Muscle of leg (tissue), 11 donors: ENCODE data around the gene ULBP3. TPM values are rescaled to one million over a fixed set of nuclear protein-coding genes. Genes with fewer than 3 reads are reported as not detected.
"Not testable (repeated sequence)": the region's sequence is repeated elsewhere in the genome, so short reads cannot be mapped to it uniquely, and the experiment has no call there.

ENCODE experiments used
- DNase-seq: peaks from one replicate; pipeline ENCODE4 v3.0.0; 2013
- H3K27ac ChIP-seq: one replicate; pipeline ENCODE4 v1.5.1; 2013; ENCODE audit warnings: mild to moderate bottlenecking, low read length, control low read depth
- H3K27me3 ChIP-seq: one replicate; pipeline ENCODE4 v1.6.1; 2013; ENCODE audit warnings: low read length; ENCODE audit not compliant: control insufficient read depth, insufficient read depth
- H3K36me3 ChIP-seq: one replicate; pipeline ENCODE4 v1.6.1; 2013; ENCODE audit warnings: low read length; ENCODE audit not compliant: control insufficient read depth, insufficient read depth
- H3K4me1 ChIP-seq: one replicate; pipeline ENCODE4 v1.6.1; 2013; ENCODE audit warnings: low read length; ENCODE audit not compliant: control insufficient read depth, insufficient read depth
- H3K4me3 ChIP-seq: one replicate; pipeline ENCODE4 v1.5.1; 2013; ENCODE audit warnings: low read length, control low read depth
- H3K9me3 ChIP-seq: replicated peaks from 2 replicates; pipeline ENCODE4 v1.6.1; 2013; ENCODE audit warnings: low read depth, low read length; ENCODE audit not compliant: control insufficient read depth
- WGBS: methylation state at CpG from one replicate; pipeline ENCODE4 v1.1.5; 2013; ENCODE audit warnings: missing lambda C conversion rate; ENCODE audit not compliant: insufficient coverage; 5-methylcytosine and 5-hydroxymethylcytosine counted together
- polyA plus RNA-seq, 8 donors: library from polyadenylated mRNA; unstranded; fragments of 120-200 nt; gene quantifications; one replicate each; pipeline versions ENCODE4 v1.2.1 to v1.2.3, GENCODE V29; 2013; ENCODE audit warnings: inconsistent platforms in 1 of 8, low replicate concordance in 1 of 8; ENCODE audit not compliant: insufficient read length in 8 of 8, insufficient read depth in 1 of 8
- total RNA-seq: library from RNA; stranded (reverse); fragments of 120-200 nt; gene quantifications from one replicate; pipeline ENCODE4 v1.2.4, GENCODE V29; 2013

ULBP3 gene
- total and polyA plus RNA-seq, 9 donors: 1.5 to 3.9 (median 2.6) TPM

GRCh38 chr6:150030611-150031010, 38.3 kb downstream of the ULBP3 start:
- no peak overlapping the region for H3K27ac ChIP-seq
- H3K4me1 ChIP-seq: peaks cover 4% of the 10 kb centered on the region
- no peak for DNase-seq
- 71% methylated on average over 3 of the region's 3 CpGs for WGBS
- no peaks in the 10 kb centered on the region for H3K9me3 ChIP-seq
- no peak overlapping the region for H3K4me3 ChIP-seq
- no peaks in the 10 kb centered on the region for H3K36me3 ChIP-seq
- H3K27me3 ChIP-seq: peaks cover 59% of the 10 kb centered on the region

GRCh38 chr6:150029749-150030148, 39.2 kb downstream of the ULBP3 start:
- Histone ChIP-seq H3K36me3 (no peaks in the 10 kb centered on the region), H3K4me1 (peaks cover 12% of the 10 kb centered on the region), H3K27ac (no peak overlapping the region), H3K4me3 (no peak overlapping the region), H3K9me3 (no peaks in the 10 kb centered on the region), H3K27me3 (peaks cover 59% of the 10 kb centered on the region)
- WGBS: no CpG with 5 or more reads among the region's 4 CpGs
- DNase-seq: no peak

GRCh38 chr6:150029276-150029675, 39.6 kb downstream of the ULBP3 start:
- Histone ChIP-seq H3K9me3 (no peaks in the 10 kb centered on the region), H3K36me3 (no peaks in the 10 kb centered on the region), H3K27me3 (peaks cover 62% of the 10 kb centered on the region), H3K27ac (no peak overlapping the region), H3K4me3 (no peak overlapping the region), H3K4me1 (peaks cover 12% of the 10 kb centered on the region)
- no peak for DNase-seq
- WGBS: 17% methylated on average over 1 of the region's 7 CpGs

GRCh38 chr6:150028799-150029198, 40.1 kb downstream of the ULBP3 start:
- 62% methylated on average over 6 of the region's 8 CpGs for WGBS
- peaks cover 12% of the 10 kb centered on the region for H3K4me1 ChIP-seq
- no peak for DNase-seq
- no peaks in the 10 kb centered on the region for H3K36me3 ChIP-seq
- H3K27ac ChIP-seq: no peak overlapping the region
- H3K4me3 ChIP-seq: no peak overlapping the region
- H3K9me3 ChIP-seq: no peaks in the 10 kb centered on the region
- H3K27me3 ChIP-seq: peaks cover 66% of the 10 kb centered on the region

- Histone ChIP-seq H3K27ac (no peak overlapping the region), H3K4me1 (peaks cover 12% of the 10 kb centered on the region), H3K36me3 (no peaks in the 10 kb centered on the region), H3K9me3 (no peaks in the 10 kb centered on the region), H3K27me3 (peaks cover 63% of the 10 kb centered on the region), H3K4me3 (no peak overlapping the region)
- DNase-seq: no peak
- 55% methylated on average over 4 of the region's 6 CpGs for WGBS
Measured at GRCh38 chr6:150027806-150028565, 40.9 kb downstream of the ULBP3 start.

GRCh38 chr6:150026976-150027805, 41.7 kb downstream of the ULBP3 start:
- Histone ChIP-seq H3K27ac (no peak overlapping the region), H3K4me1 (peaks cover 12% of the 10 kb centered on the region), H3K27me3 (peaks cover 62% of the 10 kb centered on the region), H3K9me3 (no peaks in the 10 kb centered on the region), H3K36me3 (no peaks in the 10 kb centered on the region), H3K4me3 (no peak overlapping the region)
- DNase-seq: no peak
- WGBS: 61% methylated on average over 5 of the region's 9 CpGs

- Histone ChIP-seq H3K27ac (no peak within 1 kb of the TSS), H3K27me3 (peaks cover 60% of the 10 kb centered on the region), H3K9me3 (no peaks in the 10 kb centered on the region), H3K4me3 (no peak within 1 kb of the TSS), H3K36me3 (no peaks in the 10 kb centered on the region), H3K4me1 (peaks cover 12% of the 10 kb centered on the region)
- peak; percentile 76 for DNase-seq
- under 1% methylated on average over 25 of the region's 36 CpGs for WGBS
Measured at GRCh38 chr6:150025201-150025917, 43.6 kb downstream of the ULBP3 start, which contains the start of gene RAET1L. Gene RAET1L (minus strand): TSS chr6:150025532. CDS start chr6:150025471, 61 bp downstream.

GRCh38 chr6:150024646-150025155, 44.2 kb downstream of the ULBP3 start:
- Histone ChIP-seq H3K27me3 (peaks cover 60% of the 10 kb centered on the region), H3K4me3 (no peak overlapping the region), H3K9me3 (no peaks in the 10 kb centered on the region), H3K27ac (no peak overlapping the region), H3K36me3 (no peaks in the 10 kb centered on the region), H3K4me1 (peaks cover 12% of the 10 kb centered on the region)
- WGBS: 15% methylated on average over 6 of the region's 11 CpGs
- DNase-seq: no peak

- WGBS: 100% methylated on average over 1 of the region's 2 CpGs
- DNase-seq, H3K9me3 ChIP-seq, H3K4me3 ChIP-seq, H3K27ac ChIP-seq, H3K36me3 ChIP-seq: not testable (repeated sequence)
- peaks cover 58% of the 10 kb centered on the region for H3K27me3 ChIP-seq
- peaks cover 12% of the 10 kb centered on the region for H3K4me1 ChIP-seq
Measured at GRCh38 chr6:150024021-150024420, 44.9 kb downstream of the ULBP3 start.
